Measurements from ENCODE around the gene ZDHHC8.

Gene ZDHHC8

DNA sequence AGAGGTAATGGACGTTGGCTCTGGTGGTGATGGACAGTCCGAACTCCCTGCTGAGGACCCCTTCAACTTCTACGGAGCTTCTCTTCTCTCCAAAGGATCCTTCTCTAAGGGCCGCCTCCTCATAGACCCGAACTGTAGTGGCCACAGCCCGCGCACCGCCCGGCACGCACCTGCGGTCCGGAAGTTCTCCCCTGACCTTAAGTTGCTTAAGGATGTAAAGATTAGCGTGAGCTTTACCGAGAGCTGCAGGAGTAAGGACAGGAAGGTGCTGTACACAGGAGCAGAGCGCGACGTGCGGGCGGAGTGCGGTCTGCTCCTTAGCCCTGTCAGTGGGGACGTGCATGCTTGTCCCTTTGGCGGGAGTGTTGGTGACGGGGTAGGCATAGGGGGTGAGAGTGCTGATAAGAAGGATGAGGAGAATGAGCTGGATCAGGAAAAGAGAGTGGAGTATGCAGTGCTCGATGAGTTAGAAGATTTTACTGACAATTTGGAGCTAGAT lies 45.5 kb upstream of the ZDHHC8 start:
- H3K9me3 Mint-ChIP-seq, result no peaks in the 10 kb centered on the region
- TF ChIP-seq CTCF (IDR thresholded peaks at IDR 0.05; ENCODE audit: unreplicated experiment in 3 of 3), result no peak
- no peaks in the 10 kb centered on the region for H3K27me3 Mint-ChIP-seq (ENCODE audit: low read depth)
- H3K4me3 Mint-ChIP-seq, result no peak overlapping the region
- H3K36me3 Mint-ChIP-seq (ENCODE audit: low read depth), result peaks cover 56% of the 10 kb centered on the region
- H3K4me1 Mint-ChIP-seq, result peaks cover 32% of the 10 kb centered on the region
- no peak overlapping the region for H3K27ac Mint-ChIP-seq

- no peaks in the 10 kb centered on the region for H3K9me3 Mint-ChIP-seq
- TF ChIP-seq CTCF (IDR thresholded peaks at IDR 0.05; ENCODE audit: unreplicated experiment in 3 of 3), result no peak
- H3K4me1 Mint-ChIP-seq, result peaks cover 26% of the 10 kb centered on the region
- H3K27me3 Mint-ChIP-seq (ENCODE audit: low read depth), result no peaks in the 10 kb centered on the region
- H3K4me3 Mint-ChIP-seq, result no peak overlapping the region
- H3K27ac Mint-ChIP-seq, result no peak overlapping the region
- peaks cover 62% of the 10 kb centered on the region for H3K36me3 Mint-ChIP-seq (ENCODE audit: low read depth)
Measured at GRCh38 chr22:20086763-20087162, 44.8 kb upstream of the ZDHHC8 start.

- Mint-ChIP-seq H3K27me3 (ENCODE audit: low read depth) (no peaks in the 10 kb centered on the region), H3K36me3 (ENCODE audit: low read depth) (peaks cover 71% of the 10 kb centered on the region), H3K9me3 (no peaks in the 10 kb centered on the region)
Measured at GRCh38 chr22:20087319-20088262, 44.0 kb upstream of the ZDHHC8 start.

GRCh38 chr22:20088263-20088648 lies 43.3 kb upstream of the ZDHHC8 start:
- Mint-ChIP-seq H3K9me3 (no peaks in the 10 kb centered on the region), H3K4me1 (peaks cover 16% of the 10 kb centered on the region), H3K4me3 (no peak overlapping the region), H3K36me3 (ENCODE audit: low read depth) (peaks cover 77% of the 10 kb centered on the region), H3K27me3 (ENCODE audit: low read depth) (no peaks in the 10 kb centered on the region), H3K27ac (no peak overlapping the region)
- no peak for TF ChIP-seq CTCF (IDR thresholded peaks at IDR 0.05; ENCODE audit: unreplicated experiment in 3 of 3)

More at GRCh38 chr22:20087319-20088262, 44.0 kb upstream of the ZDHHC8 start:
- peaks cover 22% of the 10 kb centered on the region for H3K4me1 Mint-ChIP-seq
- H3K27ac Mint-ChIP-seq, result no peak overlapping the region
- TF ChIP-seq CTCF (IDR thresholded peaks at IDR 0.05; ENCODE audit: unreplicated experiment in 3 of 3), result no peak
- no peak overlapping the region for H3K4me3 Mint-ChIP-seq

- H3K27ac Mint-ChIP-seq, result no peak overlapping the region
- TF ChIP-seq CTCF (IDR thresholded peaks at IDR 0.05; ENCODE audit: unreplicated experiment in 3 of 3), result no peak
- peaks cover 89% of the 10 kb centered on the region for H3K36me3 Mint-ChIP-seq (ENCODE audit: low read depth)
- H3K27me3 Mint-ChIP-seq (ENCODE audit: low read depth), result no peaks in the 10 kb centered on the region
- H3K9me3 Mint-ChIP-seq, result no peaks in the 10 kb centered on the region
- H3K4me1 Mint-ChIP-seq, result peaks cover 4% of the 10 kb centered on the region
- no peak overlapping the region for H3K4me3 Mint-ChIP-seq
Measured at GRCh38 chr22:20089226-20089976, 42.2 kb upstream of the ZDHHC8 start.

All from nephron (organoid).